Liver (tissue), 3 donors: ENCODE data around the gene ZNF558.

Experiments used
- CTCF ChIP-seq: fragments of 150-350 bp; IDR thresholded peaks from 2 replicates; pipeline ENCODE4 v1.5.1; 2017; ENCODE audit warnings: improper control_type of control experiment, low read depth, low read length; ENCODE audit not compliant: missing input control
- HNF4G ChIP-seq: IDR thresholded peaks from 2 replicates; pipeline ENCODE4 v1.6.1; 2016; ENCODE audit warnings: antibody characterized with exemption
- MAX ChIP-seq: IDR thresholded peaks from 2 replicates; pipeline ENCODE4 v1.6.1; 2016; ENCODE audit warnings: antibody characterized with exemption
- RAD21 ChIP-seq, 2 donors: IDR thresholded peaks; 2 replicates each; pipeline ENCODE4 v1.6.1; 2016; ENCODE audit warnings: antibody characterized with exemption in 2 of 2, mild to moderate bottlenecking in 2 of 2
- REST ChIP-seq: IDR thresholded peaks from 2 replicates; pipeline ENCODE4 v1.6.1; 2016; ENCODE audit warnings: antibody characterized with exemption, mild to moderate bottlenecking
- SP1 ChIP-seq: IDR thresholded peaks from 2 replicates; pipeline ENCODE4 v1.6.1; 2018; ENCODE audit warnings: antibody characterized with exemption, mild to moderate bottlenecking
- TAF1 ChIP-seq: conservative IDR thresholded peaks from 2 replicates; pipeline ENCODE4 v1.6.1; 2016; ENCODE audit warnings: antibody characterized with exemption, mild to moderate bottlenecking
- YY1 ChIP-seq: IDR thresholded peaks from 2 replicates; pipeline ENCODE4 v1.6.1; 2016; ENCODE audit warnings: antibody characterized with exemption, mild to moderate bottlenecking
- ZBTB33 ChIP-seq: IDR thresholded peaks from 2 replicates; pipeline ENCODE4 v1.6.1; 2016; ENCODE audit warnings: antibody characterized with exemption
- donor health status: healthy.
- donor health status: healthy.

GRCh38 chr19:8832132-8833021 lies at the start of gene ZNF558, which contains the start of gene MBD3L1:
- TF ChIP-seq HNF4G: no peak
- peak; percentile 14 for TF ChIP-seq CTCF
- TF ChIP-seq RAD21 (IDR thresholded peaks at IDR 0.05): no peak
- TF ChIP-seq MAX: peak; percentile 26
- no peak for TF ChIP-seq ZBTB33
- TF ChIP-seq YY1: peak; percentile 43
- no peak for TF ChIP-seq REST
- peak; percentile 89 for TF ChIP-seq SP1
- no peak for TF ChIP-seq TAF1
